Measurements from ENCODE around the gene RCAN3. TPM values are rescaled to one million over a fixed set of nuclear protein-coding genes. Genes with fewer than 3 reads are reported as not detected.

The RCAN3 gene
- total and polyA plus RNA-seq, 2 of the 4 experiments (the other 2 are of a cell fraction), result 4.0 to 5.9 TPM

DNA sequence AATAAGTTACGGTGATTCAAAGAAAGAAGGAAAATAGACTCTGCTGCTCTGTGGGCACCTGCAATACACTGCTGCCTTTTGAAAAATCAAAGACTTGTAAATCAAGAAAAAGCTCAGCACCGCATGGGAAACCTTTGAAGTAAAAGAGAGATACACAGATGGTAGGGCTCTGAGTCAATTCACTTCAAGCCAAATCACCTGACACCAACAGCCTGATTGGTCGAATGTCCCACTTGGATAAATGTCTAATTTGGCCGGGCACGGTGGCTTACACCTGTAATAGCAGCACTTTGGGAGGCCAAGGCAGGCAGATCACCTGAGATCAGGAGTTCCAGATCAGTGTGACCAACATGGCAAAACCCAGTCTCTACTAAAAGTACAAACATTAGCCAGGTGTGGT, 19.2 kb upstream of the RCAN3 start:
- no peak for DNase-seq
- TF ChIP-seq SMC3 (IDR thresholded peaks at IDR 0.05; ENCODE audit: low read depth, low read length) (no peak), MXI1 (IDR thresholded peaks at IDR 0.05; ENCODE audit: borderline replicate concordance, low read depth, low read length) (no peak)
- no peak overlapping the region for H4K8ac ChIP-seq (ENCODE audit: low read depth in 2 of 2, low read length in 2 of 2)
- H3K27me3 ChIP-seq (ENCODE audit: control insufficient read depth, insufficient read depth, low read length), result no peaks in the 10 kb centered on the region; the same call in 1 of the 2 replicates
- H2AK9ac ChIP-seq (replicated peaks; ENCODE audit: low read depth, low read length, poor library complexity), result no peak overlapping the region
- no peak overlapping the region for H2BK20ac ChIP-seq (ENCODE audit: low read depth, low read length)
- no peak overlapping the region for H4K5ac ChIP-seq (ENCODE audit: low read depth, low read length)
- no peak overlapping the region for H3K27ac ChIP-seq (ENCODE audit: insufficient read depth, low read length)
- no peaks in the 10 kb centered on the region for H3K36me3 ChIP-seq (ENCODE audit: control insufficient read depth, insufficient read depth, low read length)
- H2BK5ac ChIP-seq (ENCODE audit: low read depth, low read length, poor library complexity, severe bottlenecking), result no peak overlapping the region
- H2AFZ ChIP-seq (replicated peaks; ENCODE audit: low read length, poor library complexity), result no peak overlapping the region
- H3K14ac ChIP-seq (replicated peaks; ENCODE audit: low read depth, low read length), result no peak overlapping the region
- H3K18ac ChIP-seq (ENCODE audit: low read depth, low read length), result no peak overlapping the region
- no peak overlapping the region for H2AK5ac ChIP-seq (ENCODE audit: low read depth, low read length)
- 89% methylated on average over 3 of the region's 5 CpGs; no CpG with 5 or more reads in 1 of the 2 experiments for WGBS, 2 experiments (ENCODE audit: extremely low coverage in 2 of 2, insufficient read length in 1 of 2)
- H3K9ac ChIP-seq (ENCODE audit: low read depth, low read length), result no peak overlapping the region
- no TSS peak for BruUV-seq (replicated peaks)
- H4K20me1 ChIP-seq (ENCODE audit: insufficient read depth, low read length), result no peaks in the 10 kb centered on the region
- H3K4me2 ChIP-seq (ENCODE audit: low read depth, low read length), result no peak overlapping the region
- H4K91ac ChIP-seq (ENCODE audit: insufficient read depth, low read depth, low read length), result no peak overlapping the region
- H3K4me3 ChIP-seq (ENCODE audit: insufficient read depth, low read depth, low read length), result no peak overlapping the region
- H3K23ac ChIP-seq (ENCODE audit: low read depth, low read length), result no peak overlapping the region
- no peaks in the 10 kb centered on the region for H3K9me1 ChIP-seq (ENCODE audit: insufficient read depth, low read length)
- in situ Hi-C loops (cut with MboI; ENCODE audit: low sequenced_read_pairs), result no loop called here
- CTCF ChIA-PET, result interaction anchor here (0.6 kb wide), 1 partner anchor 181 kb away, joined by 3 read pairs; no protein-coding TSS in a partner anchor
- intact Hi-C loops (cut with micrococcal nuclease), result no loop called here
- no peak overlapping the region for H2BK15ac ChIP-seq (ENCODE audit: low read depth, low read length)
- no peak overlapping the region for H2BK120ac ChIP-seq (ENCODE audit: low read depth, low read length)
- no peaks in the 10 kb centered on the region for H3K9me3 ChIP-seq (ENCODE audit: control insufficient read depth, insufficient read depth, low read length)
- H3K4me1 ChIP-seq (ENCODE audit: control insufficient read depth, insufficient read depth, low read length), result no peaks in the 10 kb centered on the region
- H3K56ac ChIP-seq (ENCODE audit: extremely low read depth, insufficient read depth, low read length), result no peak overlapping the region
- H3K4ac ChIP-seq (ENCODE audit: low read depth, low read length), result no peak overlapping the region
- H3K79me1 ChIP-seq (ENCODE audit: low read depth in 1 of 2, low read length in 2 of 2), result no peaks in the 10 kb centered on the region
- POLR2A ChIA-PET (ENCODE audit: unreplicated experiment), result no interaction called here
- dilution Hi-C loops (cut with HindIII; ENCODE audit: low sequenced_read_pairs, unreplicated experiment), result no loop called here
- no peak for ATAC-seq (ENCODE audit: low read depth)

Measured in IMR-90 (cell line).